Kidney epithelial cell (primary cell): Measurements from ENCODE around the gene PAOX. TPM values are rescaled to one million over a fixed set of nuclear protein-coding genes. Genes with fewer than 3 reads are reported as not detected.
"Not testable (repeated sequence)": the region's sequence is repeated elsewhere in the genome, so short reads cannot be mapped to it uniquely, and the experiment has no call there.

Experiments
- DNase-seq: peaks from one replicate; pipeline ENCODE4 v3.0.0-alpha.2; 2010; ENCODE audit warnings: low read depth
- H3K27me3 ChIP-seq: 2 replicates; pipeline ENCODE4 v1.6.0; 2011; ENCODE audit warnings: low read length; ENCODE audit not compliant: control insufficient read depth, insufficient read depth
- H3K36me3 ChIP-seq: 2 replicates; pipeline ENCODE4 v1.5.1; 2011; ENCODE audit warnings: low read length; ENCODE audit not compliant: control insufficient read depth, insufficient read depth
- H3K4me3 ChIP-seq: 2 replicates; pipeline ENCODE4 v1.5.1; 2011; ENCODE audit warnings: low read depth, mild to moderate bottlenecking, control low read depth, low read length
- CTCF ChIP-seq: IDR thresholded peaks from 2 replicates; pipeline ENCODE4 v1.5.1; 2011; ENCODE audit warnings: mild to moderate bottlenecking, moderate library complexity, low read length, control low read depth, inconsistent platforms; ENCODE audit not compliant: insufficient read depth, poor library complexity, severe bottlenecking
- total RNA-seq: library from RNA; depleted of rRNA; stranded (reverse); fragments of >200 nt; gene quantifications from 2 replicates; pipeline ENCODE4 v1.2.3, GENCODE V29; 2015

The PAOX gene
- total RNA-seq, 1 donor from 2014 or later, result 4.3 TPM

DNA sequence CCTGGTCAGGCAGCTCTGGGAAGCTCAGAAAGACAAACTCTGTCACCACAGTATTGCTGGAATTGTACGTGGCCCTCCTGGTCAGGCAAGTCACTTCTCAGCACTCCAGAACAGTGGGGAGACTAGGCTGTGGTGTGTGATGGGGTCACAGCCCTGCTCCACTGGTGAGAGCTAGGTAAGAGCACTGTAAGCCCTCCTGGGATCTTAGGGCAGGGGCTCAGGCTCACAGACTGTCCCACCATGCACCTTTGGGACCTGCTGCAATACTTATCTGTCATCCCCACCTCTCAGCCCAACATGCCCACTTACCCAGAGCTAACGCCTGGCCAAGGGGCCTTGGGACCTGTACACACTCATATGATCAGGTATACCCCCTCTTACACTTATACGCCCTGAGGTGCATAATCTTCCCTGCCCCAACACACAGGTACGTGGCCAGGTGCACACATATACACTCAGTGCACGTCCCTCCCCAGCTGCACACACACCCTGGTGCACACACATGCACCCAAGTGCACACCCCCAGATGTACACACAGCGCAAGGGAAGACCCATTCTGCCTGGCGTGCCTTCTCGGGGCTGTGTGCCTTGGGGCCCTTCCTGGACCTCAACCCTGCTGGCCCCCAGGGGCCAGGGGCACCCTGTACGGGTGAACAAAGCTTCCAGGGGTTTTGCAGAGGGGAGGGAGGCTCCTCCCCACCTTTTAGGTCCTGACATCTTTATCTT lies 53.0 kb downstream of the PAOX start:
- H3K4me3 ChIP-seq, DNase-seq, H3K27me3 ChIP-seq, H3K36me3 ChIP-seq: not testable (repeated sequence)

GRCh38 chr10:133432789-133433188 lies 53.7 kb downstream of the PAOX start:
- DNase-seq, H3K4me3 ChIP-seq, H3K27me3 ChIP-seq, H3K36me3 ChIP-seq: not testable (repeated sequence)

GRCh38 chr10:133438711-133439273 lies 59.7 kb downstream of the PAOX start:
- no peak for DNase-seq
- TF ChIP-seq CTCF, result no peak
- Histone ChIP-seq H3K4me3 (no peak overlapping the region), H3K36me3 (no peaks in the 10 kb centered on the region), H3K27me3 (no peaks in the 10 kb centered on the region)

DNA sequence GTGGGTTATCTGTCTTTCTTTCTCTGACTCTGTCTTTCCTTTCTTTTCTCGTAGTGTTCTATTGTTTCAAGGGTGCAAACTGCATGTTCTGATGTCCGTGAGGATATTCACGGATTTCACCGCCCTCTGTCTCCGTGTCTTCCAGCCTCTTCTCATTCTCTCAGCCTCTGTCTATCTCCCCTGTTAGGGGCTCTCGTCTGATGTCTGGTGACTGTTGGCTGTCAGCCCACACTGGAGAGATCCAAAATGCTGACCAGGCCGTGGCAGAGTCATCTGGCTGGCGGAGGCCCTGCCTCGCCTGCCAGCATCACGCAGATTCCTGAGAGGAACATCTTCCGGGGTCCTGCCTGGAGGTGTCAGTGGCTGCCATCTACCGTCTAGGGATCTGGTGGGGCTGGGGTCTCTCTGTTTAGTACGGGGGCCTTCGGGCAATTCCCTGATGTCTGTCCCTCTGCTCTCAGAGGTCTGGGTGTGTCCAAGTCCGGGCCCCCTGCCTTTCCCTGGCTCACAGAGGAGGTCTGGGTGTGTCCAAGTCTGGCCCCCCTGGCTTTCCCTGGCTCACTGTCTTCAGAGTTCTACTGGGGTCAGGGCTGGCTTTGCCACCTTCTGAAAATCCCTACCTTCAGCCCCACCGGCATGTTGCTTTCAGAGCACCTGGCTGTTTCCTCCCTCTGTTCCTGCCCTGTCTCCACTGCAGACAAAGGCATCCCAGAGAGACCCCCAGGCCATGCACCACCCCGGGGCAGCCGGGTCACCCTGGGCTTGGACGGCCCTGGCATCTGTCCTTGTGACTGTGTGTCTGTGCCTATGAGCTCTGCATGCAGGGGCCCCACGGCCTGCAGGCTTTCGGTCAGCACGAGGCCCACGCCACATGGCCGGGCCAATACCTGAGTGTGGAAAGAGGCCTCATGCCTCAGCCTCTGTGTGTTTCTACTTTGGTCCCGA lies 60.7 kb downstream of the PAOX start:
- Histone ChIP-seq H3K4me3 (no peak overlapping the region), H3K27me3 (no peaks in the 10 kb centered on the region), H3K36me3 (no peaks in the 10 kb centered on the region)
- no peak for DNase-seq
- no peak for TF ChIP-seq CTCF

GRCh38 chr10:133440633-133441285 lies 61.7 kb downstream of the PAOX start:
- H3K36me3 ChIP-seq, result no peaks in the 10 kb centered on the region
- DNase-seq, result no peak
- H3K27me3 ChIP-seq, result no peaks in the 10 kb centered on the region
- no peak overlapping the region for H3K4me3 ChIP-seq
- TF ChIP-seq CTCF, result no peak

Other genes with a start within 250 kb of the PAOX start
- gene KNDC1, start 219.0 kb upstream of the PAOX start, total RNA-seq, result 0.13 and 0.27 TPM in 2 replicates
- gene UTF1, start 149.0 kb upstream of the PAOX start, total RNA-seq, result not detected in 2 replicates
- not detected in 2 replicates for gene VENTX, start 141.4 kb upstream of the PAOX start, total RNA-seq
- 78.4 and 123 TPM in 2 replicates for gene ADAM8, start 102.4 kb upstream of the PAOX start, total RNA-seq
- 55.6 and 65.5 TPM in 2 replicates for gene TUBGCP2, start 70.4 kb upstream of the PAOX start, total RNA-seq
- 20.3 and 45.7 TPM in 2 replicates for gene ZNF511, start 70.3 kb upstream of the PAOX start, total RNA-seq
- 0.96 TPM in 1 of 2 replicates, not detected in the other for gene CALY, start 42.4 kb upstream of the PAOX start, total RNA-seq
- gene PRAP1, start 31.9 kb upstream of the PAOX start, total RNA-seq, result not detected in 2 replicates
- 47.0 and 58.8 TPM in 2 replicates for gene FUOM, start 21.2 kb upstream of the PAOX start, total RNA-seq
- gene ECHS1, start 5.9 kb upstream of the PAOX start, total RNA-seq, result 106 and 127 TPM in 2 replicates
- 26.7 and 40.3 TPM in 2 replicates for gene MTG1, start 14.9 kb downstream of the PAOX start, total RNA-seq
- 0.55 and 2.1 TPM in 2 replicates for gene SPRN, start 45.4 kb downstream of the PAOX start, total RNA-seq
- gene SCART1, start 74.7 kb downstream of the PAOX start, total RNA-seq, result 0.14 TPM in 1 of 2 replicates, not detected in the other
- 3.0 and 3.1 TPM in 2 replicates for gene CYP2E1, start 148.1 kb downstream of the PAOX start, total RNA-seq
- gene SYCE1, start 186.3 kb downstream of the PAOX start, total RNA-seq, result 0.27 and 0.50 TPM in 2 replicates
- not detected in 2 replicates for gene FRG2B, start 247.5 kb downstream of the PAOX start, total RNA-seq